Measurements from ENCODE around the gene FAR2.

GRCh38 chr12:29309320-29309902, 160.3 kb downstream of the FAR2 start:
- no peak for TF ChIP-seq POLR2AphosphoS5 (IDR thresholded peaks at IDR 0.05; ENCODE audit: low read depth)
- no peak for TF ChIP-seq CREB1 (CRISPR knock-in tag; IDR thresholded peaks at IDR 0.05; ENCODE audit: low read depth)

Measured in GM23338 (cell line).